HepG2 (cell line): ENCODE measurements around the gene SPATA33. TPM values are rescaled to one million over a fixed set of nuclear protein-coding genes. Genes with fewer than 3 reads are reported as not detected.

Experiments used
- ARHGAP35 ChIP-seq: sonication (generic); formaldehyde crosslinking; IDR thresholded peaks from 2 replicates; pipeline ENCODE4 v1.9.0; 2022; ENCODE audit warnings: mild to moderate bottlenecking, inconsistent platforms, moderate library complexity, missing genetic modification reagents, borderline replicate concordance
- MEIS1 ChIP-seq: sonication (generic); formaldehyde crosslinking; IDR thresholded peaks from 2 replicates; pipeline ENCODE4 v1.9.0; 2021; ENCODE audit warnings: mild to moderate bottlenecking, missing genetic modification reagents, moderate library complexity, borderline replicate concordance
- RARG ChIP-seq: sonication (generic); formaldehyde crosslinking; IDR thresholded peaks from 2 replicates; pipeline ENCODE4 v1.4.0; 2020; ENCODE audit warnings: low read depth, mild to moderate bottlenecking, missing genetic modification reagents
- SALL2 ChIP-seq: sonication (generic); formaldehyde crosslinking; IDR thresholded peaks from 2 replicates; pipeline ENCODE4 v1.8.1; 2023; ENCODE audit warnings: mild to moderate bottlenecking, missing genetic modification reagents, inconsistent platforms
- SOX6 ChIP-seq, 2 experiments: fragments of 450-650 bp in 1 of 2; sonication (generic) in 1 of 2; formaldehyde crosslinking in 1 of 2; IDR thresholded peaks; 2 replicates each; pipeline versions ENCODE4 v1.4.0 to v1.6.1; 2017 to 2020; ENCODE audit warnings: antibody characterized with exemption in 1 of 2, mild to moderate bottlenecking in 1 of 2, missing genetic modification reagents in 1 of 2
- SP2 ChIP-seq: sonication (generic); formaldehyde crosslinking; IDR thresholded peaks from 2 replicates; pipeline ENCODE4 v1.5.1; 2020; ENCODE audit warnings: mild to moderate bottlenecking, missing genetic modification reagents
- ZKSCAN8 ChIP-seq: IDR thresholded peaks from 2 replicates; pipeline ENCODE4 v1.6.1; 2016; ENCODE audit warnings: borderline replicate concordance, missing genetic modification reagents, missing compliant biosample characterization
- ZNF224 ChIP-seq: sonication (generic); formaldehyde crosslinking; IDR thresholded peaks from 2 replicates; pipeline ENCODE4 v1.5.0; 2020; ENCODE audit warnings: mild to moderate bottlenecking, missing genetic modification reagents
- ZSCAN31 ChIP-seq: sonication (generic); formaldehyde crosslinking; IDR thresholded peaks from 2 replicates; pipeline ENCODE4 v1.5.0; 2020; ENCODE audit warnings: low read depth, mild to moderate bottlenecking, missing genetic modification reagents
- polyA plus RNA-seq, 8 experiments: library from polyadenylated mRNA; depleted of rRNA in 3 of 8; stranded (reverse) in 7 of 8; unstranded in 1 of 8; fragments of >200 nt; fragmentation: Illumina TruSeq in 4 of 8; extraction: Trizol in 4 of 8; gene quantifications; 2 replicates each; pipeline versions ENCODE4 v1.2.1 to v1.2.3, GENCODE V29; 2011 to 2016; ENCODE audit warnings: low read depth in 4 of 8, missing spikeins in 1 of 8, mixed read lengths in 1 of 8; ENCODE audit not compliant: insufficient read depth in 1 of 8
- total RNA-seq, 5 experiments: library from RNA; depleted of rRNA; stranded (reverse); fragments of >200 nt; fragmentation: Illumina TruSeq; extraction: Trizol; gene quantifications; 2 replicates each; pipeline ENCODE4 v1.2.3, GENCODE V29; 2016; ENCODE audit warnings: low read depth in 1 of 5
- TF ChIP-seq, protein P1 (sequence below): sonication (generic); formaldehyde crosslinking; conservative IDR thresholded peaks from 2 replicates; pipeline ENCODE4 v1.4.0; 2020; ENCODE audit warnings: missing genetic modification reagents
- TF ChIP-seq, protein P2 (sequence below): sonication (generic); formaldehyde crosslinking; IDR thresholded peaks from 2 replicates; pipeline ENCODE4 v1.4.0; 2020; ENCODE audit warnings: missing genetic modification reagents
- TF ChIP-seq, protein P3 (sequence below): sonication (generic); formaldehyde crosslinking; IDR thresholded peaks from 2 replicates; pipeline ENCODE4 v1.8.0; 2022; ENCODE audit warnings: missing genetic modification reagents, mild to moderate bottlenecking, borderline replicate concordance
- TF ChIP-seq, protein P4 (sequence below): sonication (generic); IDR thresholded peaks from 2 replicates; pipeline ENCODE4 v1.6.1; 2016; ENCODE audit warnings: low read depth, borderline replicate concordance
- TF ChIP-seq, protein P5 (sequence below): sonication (generic); formaldehyde crosslinking; IDR thresholded peaks from 2 replicates; pipeline ENCODE4 v1.4.0; 2020; ENCODE audit warnings: mild to moderate bottlenecking, missing genetic modification reagents
- TF ChIP-seq, protein P6 (sequence below): IDR thresholded peaks from 2 replicates; pipeline ENCODE4 v1.6.1; 2018; ENCODE audit warnings: missing genetic modification reagents, mild to moderate bottlenecking, missing compliant biosample characterization
- TF ChIP-seq, protein P7 (sequence below): sonication (generic); formaldehyde crosslinking; IDR thresholded peaks from 2 replicates; pipeline ENCODE4 v1.4.0; 2020; ENCODE audit warnings: mild to moderate bottlenecking, missing genetic modification reagents
- TF ChIP-seq, protein P8 (sequence below): sonication (generic); formaldehyde crosslinking; IDR thresholded peaks from 2 replicates; pipeline ENCODE4 v1.8.0; 2022; ENCODE audit warnings: missing genetic modification reagents, low read depth, mild to moderate bottlenecking, borderline replicate concordance

Gene SPATA33
- total and polyA plus RNA-seq, 2 of the 13 experiments (the other 11 are each of a cell fraction or from before 2014, with no cell fraction given) = 5.7 to 11.0 TPM

DNA sequence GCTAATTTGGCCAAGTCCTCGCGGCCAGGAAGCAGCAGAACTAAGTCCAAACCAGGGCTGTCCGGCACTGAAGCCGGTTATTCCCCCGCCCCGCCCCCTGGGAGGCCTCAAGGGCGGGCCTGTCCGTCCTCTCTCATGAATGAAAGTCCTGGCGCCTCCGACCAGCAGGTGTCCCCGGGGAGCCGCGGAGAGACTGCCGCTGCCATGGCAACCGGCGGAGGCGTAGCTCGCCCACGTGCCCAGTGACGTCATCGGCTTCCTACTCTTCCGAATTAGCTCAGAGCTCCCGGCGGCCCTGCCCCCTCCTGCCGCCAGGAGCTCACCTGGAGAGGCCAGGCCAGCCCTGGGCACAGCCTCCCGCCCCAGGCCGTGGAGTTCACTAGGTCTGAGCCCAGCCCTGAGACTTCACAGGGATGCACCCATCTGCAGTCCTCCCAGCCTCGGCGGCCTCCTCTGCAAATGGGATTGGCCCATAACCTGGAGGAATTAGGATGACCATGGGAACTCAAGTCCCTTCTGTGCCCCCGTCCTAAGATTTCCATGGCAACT lies 42.5 kb downstream of the SPATA33 start (continued):
- no peak; the same call in 1 of the 2 replicates for TF ChIP-seq ZNF224 (CRISPR knock-in tag)
- TF ChIP-seq, protein P1, sequence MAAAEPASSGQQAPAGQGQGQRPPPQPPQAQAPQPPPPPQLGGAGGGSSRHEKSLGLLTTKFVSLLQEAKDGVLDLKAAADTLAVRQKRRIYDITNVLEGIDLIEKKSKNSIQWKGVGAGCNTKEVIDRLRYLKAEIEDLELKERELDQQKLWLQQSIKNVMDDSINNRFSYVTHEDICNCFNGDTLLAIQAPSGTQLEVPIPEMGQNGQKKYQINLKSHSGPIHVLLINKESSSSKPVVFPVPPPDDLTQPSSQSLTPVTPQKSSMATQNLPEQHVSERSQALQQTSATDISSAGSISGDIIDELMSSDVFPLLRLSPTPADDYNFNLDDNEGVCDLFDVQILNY (CRISPR knock-in tag) = 0 out of 2 replicates have a peak, but pooled peaks have one; percentile 39
- no peak for TF ChIP-seq RARG (CRISPR knock-in tag)
- TF ChIP-seq, protein P2, sequence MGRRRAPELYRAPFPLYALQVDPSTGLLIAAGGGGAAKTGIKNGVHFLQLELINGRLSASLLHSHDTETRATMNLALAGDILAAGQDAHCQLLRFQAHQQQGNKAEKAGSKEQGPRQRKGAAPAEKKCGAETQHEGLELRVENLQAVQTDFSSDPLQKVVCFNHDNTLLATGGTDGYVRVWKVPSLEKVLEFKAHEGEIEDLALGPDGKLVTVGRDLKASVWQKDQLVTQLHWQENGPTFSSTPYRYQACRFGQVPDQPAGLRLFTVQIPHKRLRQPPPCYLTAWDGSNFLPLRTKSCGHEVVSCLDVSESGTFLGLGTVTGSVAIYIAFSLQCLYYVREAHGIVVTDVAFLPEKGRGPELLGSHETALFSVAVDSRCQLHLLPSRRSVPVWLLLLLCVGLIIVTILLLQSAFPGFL (CRISPR knock-in tag) = no peak
- TF ChIP-seq, protein P3, sequence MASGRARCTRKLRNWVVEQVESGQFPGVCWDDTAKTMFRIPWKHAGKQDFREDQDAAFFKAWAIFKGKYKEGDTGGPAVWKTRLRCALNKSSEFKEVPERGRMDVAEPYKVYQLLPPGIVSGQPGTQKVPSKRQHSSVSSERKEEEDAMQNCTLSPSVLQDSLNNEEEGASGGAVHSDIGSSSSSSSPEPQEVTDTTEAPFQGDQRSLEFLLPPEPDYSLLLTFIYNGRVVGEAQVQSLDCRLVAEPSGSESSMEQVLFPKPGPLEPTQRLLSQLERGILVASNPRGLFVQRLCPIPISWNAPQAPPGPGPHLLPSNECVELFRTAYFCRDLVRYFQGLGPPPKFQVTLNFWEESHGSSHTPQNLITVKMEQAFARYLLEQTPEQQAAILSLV (CRISPR knock-in tag) = no peak
- 0 out of 2 replicates have a peak, but pooled peaks have one; percentile 12 for TF ChIP-seq ZKSCAN8 (CRISPR knock-in tag)
- TF ChIP-seq ZSCAN31 (CRISPR knock-in tag) = peak; percentile 83; the same call in 1 of the 2 replicates
- TF ChIP-seq, protein P4, sequence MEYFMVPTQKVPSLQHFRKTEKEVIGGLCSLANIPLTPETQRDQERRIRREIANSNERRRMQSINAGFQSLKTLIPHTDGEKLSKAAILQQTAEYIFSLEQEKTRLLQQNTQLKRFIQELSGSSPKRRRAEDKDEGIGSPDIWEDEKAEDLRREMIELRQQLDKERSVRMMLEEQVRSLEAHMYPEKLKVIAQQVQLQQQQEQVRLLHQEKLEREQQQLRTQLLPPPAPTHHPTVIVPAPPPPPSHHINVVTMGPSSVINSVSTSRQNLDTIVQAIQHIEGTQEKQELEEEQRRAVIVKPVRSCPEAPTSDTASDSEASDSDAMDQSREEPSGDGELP = peak; percentile 68; the same call in 1 of the 2 replicates
- peak; percentile 54; the same call in 1 of the 2 replicates for TF ChIP-seq SALL2 (CRISPR knock-in tag)
- TF ChIP-seq MEIS1 (CRISPR knock-in tag) = peak; percentile 72
- TF ChIP-seq ARHGAP35 (CRISPR knock-in tag) = peak; percentile 63
- TF ChIP-seq SOX6 (IDR thresholded peaks at IDR 0.05) = no peak
- peak; percentile 57 for TF ChIP-seq SOX6 (CRISPR knock-in tag; IDR thresholded peaks at IDR 0.05)
- TF ChIP-seq, protein P5, sequence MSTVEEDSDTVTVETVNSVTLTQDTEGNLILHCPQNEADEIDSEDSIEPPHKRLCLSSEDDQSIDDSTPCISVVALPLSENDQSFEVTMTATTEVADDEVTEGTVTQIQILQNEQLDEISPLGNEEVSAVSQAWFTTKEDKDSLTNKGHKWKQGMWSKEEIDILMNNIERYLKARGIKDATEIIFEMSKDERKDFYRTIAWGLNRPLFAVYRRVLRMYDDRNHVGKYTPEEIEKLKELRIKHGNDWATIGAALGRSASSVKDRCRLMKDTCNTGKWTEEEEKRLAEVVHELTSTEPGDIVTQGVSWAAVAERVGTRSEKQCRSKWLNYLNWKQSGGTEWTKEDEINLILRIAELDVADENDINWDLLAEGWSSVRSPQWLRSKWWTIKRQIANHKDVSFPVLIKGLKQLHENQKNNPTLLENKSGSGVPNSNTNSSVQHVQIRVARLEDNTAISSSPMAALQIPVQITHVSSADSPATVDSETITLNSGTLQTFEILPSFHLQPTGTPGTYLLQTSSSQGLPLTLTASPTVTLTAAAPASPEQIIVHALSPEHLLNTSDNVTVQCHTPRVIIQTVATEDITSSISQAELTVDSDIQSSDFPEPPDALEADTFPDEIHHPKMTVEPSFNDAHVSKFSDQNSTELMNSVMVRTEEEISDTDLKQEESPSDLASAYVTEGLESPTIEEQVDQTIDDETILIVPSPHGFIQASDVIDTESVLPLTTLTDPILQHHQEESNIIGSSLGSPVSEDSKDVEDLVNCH = no peak
- TF ChIP-seq SP2 (CRISPR knock-in tag) = no peak
- TF ChIP-seq, protein P6, sequence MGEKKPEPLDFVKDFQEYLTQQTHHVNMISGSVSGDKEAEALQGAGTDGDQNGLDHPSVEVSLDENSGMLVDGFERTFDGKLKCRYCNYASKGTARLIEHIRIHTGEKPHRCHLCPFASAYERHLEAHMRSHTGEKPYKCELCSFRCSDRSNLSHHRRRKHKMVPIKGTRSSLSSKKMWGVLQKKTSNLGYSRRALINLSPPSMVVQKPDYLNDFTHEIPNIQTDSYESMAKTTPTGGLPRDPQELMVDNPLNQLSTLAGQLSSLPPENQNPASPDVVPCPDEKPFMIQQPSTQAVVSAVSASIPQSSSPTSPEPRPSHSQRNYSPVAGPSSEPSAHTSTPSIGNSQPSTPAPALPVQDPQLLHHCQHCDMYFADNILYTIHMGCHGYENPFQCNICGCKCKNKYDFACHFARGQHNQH (CRISPR knock-in tag) = peak; percentile 66; the same call in 1 of the 2 replicates
- TF ChIP-seq, protein P7, sequence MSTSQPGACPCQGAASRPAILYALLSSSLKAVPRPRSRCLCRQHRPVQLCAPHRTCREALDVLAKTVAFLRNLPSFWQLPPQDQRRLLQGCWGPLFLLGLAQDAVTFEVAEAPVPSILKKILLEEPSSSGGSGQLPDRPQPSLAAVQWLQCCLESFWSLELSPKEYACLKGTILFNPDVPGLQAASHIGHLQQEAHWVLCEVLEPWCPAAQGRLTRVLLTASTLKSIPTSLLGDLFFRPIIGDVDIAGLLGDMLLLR = no peak
- TF ChIP-seq, protein P8, sequence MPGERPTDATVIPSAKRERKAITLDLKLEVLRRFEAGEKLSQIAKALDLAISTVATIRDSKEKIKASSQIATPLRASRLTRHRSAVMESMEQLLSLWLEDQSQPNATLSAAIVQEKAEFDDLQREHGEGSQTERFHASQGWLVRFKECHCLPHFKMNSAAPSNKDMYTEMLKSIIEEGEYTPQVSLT (CRISPR knock-in tag) = no peak
